ENCODE data around the gene ASB1. TPM values are rescaled to one million over a fixed set of nuclear protein-coding genes. Genes with fewer than 3 reads are reported as not detected.

Gene ASB1
- total and polyA plus RNA-seq, 9 of the 15 experiments (the other 6 are each of a cell fraction or from before 2014, with no cell fraction given) = 6.3 to 37.7 (median 23.9) TPM

GRCh38 chr2:238496756-238497609, 70.3 kb downstream of the ASB1 start:
- Histone ChIP-seq H3K27me3 (ENCODE audit: control insufficient read depth in 2 of 2, insufficient read depth in 2 of 2, low read length in 2 of 2) (peaks cover 18 to 61% of the 10 kb centered on the region in 2 experiments; a peak in 4 of 5 replicates), H3K9ac (ENCODE audit: insufficient read depth in 1 of 2, low read depth in 2 of 2, low read length in 2 of 2) (no peak overlapping the region), H3K36me3 (ENCODE audit: control insufficient read depth, insufficient read depth, low read length) (no peaks in the 10 kb centered on the region), H2AFZ (ENCODE audit: low read depth, low read length) (no peak overlapping the region), H3K79me2 (ENCODE audit: control insufficient read depth, insufficient read depth, low read length) (no peaks in the 10 kb centered on the region), H3K4me1 (replicated peaks in 1 of 2; ENCODE audit: control insufficient read depth in 2 of 2, insufficient read depth in 2 of 2, low read length in 2 of 2) (no peaks in the 10 kb centered on the region; a peak in 1 of 5 replicates), H4K20me1 (replicated peaks; ENCODE audit: control insufficient read depth, insufficient read depth, low read length) (no peaks in the 10 kb centered on the region), H3K4me3 (no peak overlapping the region), H3K9me1 (ENCODE audit: control insufficient read depth, insufficient read depth, low read length) (no peaks in the 10 kb centered on the region), H3K27ac (ENCODE audit: extremely low read depth, low read depth, low read length) (no peak overlapping the region), H3K9me3 (replicated peaks; ENCODE audit: control insufficient read depth, insufficient read depth, low read depth, low read length) (no peaks in the 10 kb centered on the region), H3K4me2 (ENCODE audit: insufficient read depth, low read length) (no peak overlapping the region)
- intact Hi-C loops (cut with micrococcal nuclease) = no loop called here
- in situ Hi-C loops (cut with MboI) = no loop called here
- BruUV-seq (replicated peaks) = no TSS peak
- WGBS (ENCODE audit: insufficient coverage, low coverage, missing lambda C conversion rate) = 1% methylated on average over 14 of the region's 23 CpGs
- ATAC-seq = no peak
- POLR2A ChIA-PET = interaction anchor here (0.6 kb wide), 1 partner anchor 30 kb away, joined by 4 read pairs; no protein-coding TSS in a partner anchor
- CTCF ChIA-PET (ENCODE audit: low intra/inter-chr PET ratio) = no interaction called here
- no peak for DNase-seq (ENCODE audit: extremely low read depth in 1 of 4, low spot score in 3 of 4)
- FAIRE-seq = no peak
- no peak for TF ChIP-seq MTA2 (IDR thresholded peaks at IDR 0.05; ENCODE audit: low read depth)
- no peak for TF ChIP-seq ZNF121 (CRISPR knock-in tag; conservative IDR thresholded peaks at IDR 0.05)
- TF ChIP-seq TSC22D4 (tag; IDR thresholded peaks at IDR 0.05) = no peak
- no peak for TF ChIP-seq CHCHD3 (CRISPR knock-in tag; IDR thresholded peaks at IDR 0.05)
- TF ChIP-seq SIN3A (IDR thresholded peaks at IDR 0.05; ENCODE audit: borderline replicate concordance in 2 of 2, control insufficient read depth in 1 of 2, low read depth in 2 of 2, low read length in 2 of 2) = no peak
- no peak for TF ChIP-seq MEF2D (tag; conservative IDR thresholded peaks at IDR 0.05; ENCODE audit: low read depth)
- TF ChIP-seq THRB (CRISPR knock-in tag; conservative IDR thresholded peaks at IDR 0.05) = no peak
- no peak for TF ChIP-seq EZH2 (IDR thresholded peaks at IDR 0.05; ENCODE audit: borderline replicate concordance, low read depth, low read length)
- no peak for TF ChIP-seq DACH1 (IDR thresholded peaks at IDR 0.05; ENCODE audit: partially characterized antibody)
- no peak for TF ChIP-seq ZNF79 (CRISPR knock-in tag; IDR thresholded peaks at IDR 0.05; ENCODE audit: low read depth)
- TF ChIP-seq SRSF7 (optimal IDR thresholded peaks at IDR 0.05; ENCODE audit: low read depth, low read length) = no peak
- TF ChIP-seq RUNX1 (IDR thresholded peaks at IDR 0.05; ENCODE audit: low read depth) = no peak
- TF ChIP-seq THRAP3 (IDR thresholded peaks at IDR 0.05; ENCODE audit: borderline replicate concordance) = no peak
- TF ChIP-seq RNF2 (IDR thresholded peaks at IDR 0.05) = no peak
